Gastroesophageal sphincter (tissue), 4 donors: ENCODE results near the gene KLHL28. TPM values are rescaled to one million over a fixed set of nuclear protein-coding genes. Genes with fewer than 3 reads are reported as not detected.
A peak's percentile ranks its signal among the peaks of the same experiment; 100 is the strongest.

Experiments used
- ATAC-seq: fragments of 150-250 bp; one replicate; pipeline ENCODE4 v1.9.1; 2016; ENCODE audit warnings: mild to moderate bottlenecking, moderate library complexity
- H3K27ac ChIP-seq, 4 donors: fragments of 200-600 bp; sonication (generic) in 3 of 4; 1 replicate in 3 of 4; 2 replicates in 1 of 4; pipeline ENCODE4 v1.5.1; 2016 to 2019
- H3K27me3 ChIP-seq: fragments of 200-600 bp; sonication (generic); one replicate; pipeline ENCODE4 v1.5.1; 2019
- H3K36me3 ChIP-seq, 2 donors: fragments of 200-600 bp; sonication (generic); one replicate each; pipeline ENCODE4 v1.5.1; 2019; ENCODE audit warnings: control low read depth in 1 of 2
- H3K4me1 ChIP-seq, 3 donors: fragments of 200-600 bp; sonication (generic); 1 replicate in 2 of 3; 2 replicates in 1 of 3; pipeline ENCODE4 v1.5.1; 2016 to 2019; ENCODE audit warnings: control low read depth in 2 of 3
- H3K4me3 ChIP-seq, 2 donors: fragments of 200-600 bp; sonication (generic); one replicate each; pipeline ENCODE4 v1.5.1; 2019; ENCODE audit warnings: mild to moderate bottlenecking in 1 of 2, moderate library complexity in 1 of 2
- H3K9me3 ChIP-seq, 3 donors: fragments of 200-600 bp; sonication (generic); one replicate each; pipeline ENCODE4 v1.5.1; 2017 to 2019; ENCODE audit warnings: control low read depth in 2 of 3
- CTCF ChIP-seq, 4 experiments: fragments of 200-600 bp in 2 of 4; fragments of 450-650 bp in 2 of 4; sonication (generic) in 1 of 4; IDR thresholded peaks; one replicate each; pipeline ENCODE4 v1.5.1; 2017 to 2019; ENCODE audit warnings: antibody characterized with exemption in 4 of 4, mild to moderate bottlenecking in 2 of 4, moderate library complexity in 2 of 4
- EP300 ChIP-seq: sonication (generic); formaldehyde crosslinking; IDR thresholded peaks from one replicate; pipeline ENCODE4 v1.6.1; 2017; ENCODE audit warnings: antibody characterized with exemption, mild to moderate bottlenecking
- POLR2A ChIP-seq, 2 donors: fragments of 450-650 bp; IDR thresholded peaks; one replicate each; pipeline ENCODE4 v1.6.1; 2017; ENCODE audit warnings: antibody characterized with exemption in 2 of 2, mild to moderate bottlenecking in 2 of 2, moderate library complexity in 1 of 2
- POLR2AphosphoS5 ChIP-seq: sonication (generic); formaldehyde crosslinking; IDR thresholded peaks from one replicate; pipeline ENCODE4 v1.6.1; 2017; ENCODE audit warnings: antibody characterized with exemption
- WGBS, 2 donors: methylation state at CpG; one replicate each; pipeline ENCODE4 v1.1.5; 2018; ENCODE audit warnings: low coverage in 1 of 2; 5-methylcytosine and 5-hydroxymethylcytosine counted together
- total RNA-seq, 4 donors: library from RNA; depleted of rRNA; stranded (reverse); fragments of >200 nt; gene quantifications; one replicate each; pipeline ENCODE4 v1.1.0, GENCODE V29; 2016

The KLHL28 gene
- total RNA-seq, 4 donors from 2014 or later = 10.0 to 12.6 (median 11.0) TPM

GRCh38 chr14:44961151-44961553, 595 bp downstream of the KLHL28 start:
- Histone ChIP-seq H3K27ac (peak overlapping the region; percentile 71 to 94 (median 90)), H3K36me3 (no peaks in the 10 kb centered on the region), H3K4me3 (peak overlapping the region; percentile 80 to 95), H3K27me3 (no peaks in the 10 kb centered on the region), H3K9me3 (no peaks in the 10 kb centered on the region), H3K4me1 (peaks cover 6 to 66% (median 9%) of the 10 kb centered on the region in 3 donors)
- WGBS, 2 donors = 0% methylated on average over 4 to 13 of the region's 14 CpGs
- ATAC-seq = no peak
- TF ChIP-seq CTCF (IDR thresholded peaks at IDR 0.05) = no peak
- no peak for TF ChIP-seq POLR2A (IDR thresholded peaks at IDR 0.05)
- TF ChIP-seq POLR2AphosphoS5 = no peak
- no peak for TF ChIP-seq EP300

- no peaks in the 10 kb centered on the region for H3K27me3 ChIP-seq
- H3K9me3 ChIP-seq = no peaks in the 10 kb centered on the region
- H3K4me3 ChIP-seq = peak overlapping the region; percentile 80 to 95
- no peaks in the 10 kb centered on the region for H3K36me3 ChIP-seq
- H3K27ac ChIP-seq = peak overlapping the region; percentile 71 to 94 (median 90)
- peaks cover 6 to 61% (median 9%) of the 10 kb centered on the region in 3 donors for H3K4me1 ChIP-seq
- ATAC-seq = no peak
- WGBS, 2 donors = 0 to 3% methylated on average over 3 of the region's 3 CpGs
- TF ChIP-seq EP300 (no peak), POLR2AphosphoS5 (no peak), CTCF (IDR thresholded peaks at IDR 0.05) (no peak), POLR2A (IDR thresholded peaks at IDR 0.05) (no peak)
Measured at GRCh38 chr14:44960646-44961045, 1.1 kb downstream of the KLHL28 start.

GRCh38 chr14:44960146-44960545, 1.6 kb downstream of the KLHL28 start:
- Histone ChIP-seq H3K4me3 (peak overlapping the region in 1 of 2 donors; percentile 80), H3K36me3 (no peaks in the 10 kb centered on the region), H3K4me1 (peaks cover 6 to 57% (median 9%) of the 10 kb centered on the region in 3 donors), H3K27me3 (no peaks in the 10 kb centered on the region), H3K27ac (peak overlapping the region in 3 of 4 donors; percentile 90 to 94 (median 91)), H3K9me3 (no peaks in the 10 kb centered on the region)
- TF ChIP-seq POLR2A (IDR thresholded peaks at IDR 0.05) (no peak), EP300 (no peak), CTCF (IDR thresholded peaks at IDR 0.05) (no peak), POLR2AphosphoS5 (no peak)
- ATAC-seq = no peak
- WGBS, 2 donors = 25 to 30% methylated on average over 2 of the region's 2 CpGs

- Histone ChIP-seq H3K4me3 (no peak overlapping the region), H3K36me3 (no peaks in the 10 kb centered on the region), H3K27me3 (no peaks in the 10 kb centered on the region), H3K4me1 (peaks cover 6 to 56% (median 9%) of the 10 kb centered on the region in 3 donors), H3K9me3 (no peaks in the 10 kb centered on the region), H3K27ac (no peak overlapping the region)
- no peak for TF ChIP-seq POLR2A (IDR thresholded peaks at IDR 0.05)
- TF ChIP-seq POLR2AphosphoS5 = no peak
- TF ChIP-seq EP300 = no peak
- no peak for TF ChIP-seq CTCF (IDR thresholded peaks at IDR 0.05)
- 60 to 66% methylated on average over 3 of the region's 3 CpGs for WGBS, 2 donors
- ATAC-seq = no peak
Measured at GRCh38 chr14:44959538-44959937, 2.2 kb downstream of the KLHL28 start.

GRCh38 chr14:44956866-44957265, 4.9 kb downstream of the KLHL28 start:
- 91 to 100% methylated on average over 3 of the region's 3 CpGs for WGBS, 2 donors

More at GRCh38 chr14:44956866-44957265, 4.9 kb downstream of the KLHL28 start:
- TF ChIP-seq EP300 (no peak), CTCF (IDR thresholded peaks at IDR 0.05) (no peak), POLR2A (IDR thresholded peaks at IDR 0.05) (no peak), POLR2AphosphoS5 (no peak)
- peaks cover 0 to 5% of the 10 kb centered on the region in 2 donors for H3K36me3 ChIP-seq
- H3K9me3 ChIP-seq = no peaks in the 10 kb centered on the region
- H3K27me3 ChIP-seq = no peaks in the 10 kb centered on the region
- peaks cover 6 to 36% (median 9%) of the 10 kb centered on the region in 3 donors for H3K4me1 ChIP-seq
- H3K27ac ChIP-seq = no peak overlapping the region
- no peak for ATAC-seq
- H3K4me3 ChIP-seq = no peak overlapping the region
